HG02852 (cell line): ENCODE data around the gene CENPP.

ENCODE experiments used
- ATAC-seq: cut with Tn5 transposase; IDR thresholded peaks from one replicate; pipeline ENCODE4 v1.9.1; 2021; ENCODE audit warnings: mild to moderate bottlenecking, moderate library complexity; ENCODE audit not compliant: unreplicated experiment

CENPP gene

DNA sequence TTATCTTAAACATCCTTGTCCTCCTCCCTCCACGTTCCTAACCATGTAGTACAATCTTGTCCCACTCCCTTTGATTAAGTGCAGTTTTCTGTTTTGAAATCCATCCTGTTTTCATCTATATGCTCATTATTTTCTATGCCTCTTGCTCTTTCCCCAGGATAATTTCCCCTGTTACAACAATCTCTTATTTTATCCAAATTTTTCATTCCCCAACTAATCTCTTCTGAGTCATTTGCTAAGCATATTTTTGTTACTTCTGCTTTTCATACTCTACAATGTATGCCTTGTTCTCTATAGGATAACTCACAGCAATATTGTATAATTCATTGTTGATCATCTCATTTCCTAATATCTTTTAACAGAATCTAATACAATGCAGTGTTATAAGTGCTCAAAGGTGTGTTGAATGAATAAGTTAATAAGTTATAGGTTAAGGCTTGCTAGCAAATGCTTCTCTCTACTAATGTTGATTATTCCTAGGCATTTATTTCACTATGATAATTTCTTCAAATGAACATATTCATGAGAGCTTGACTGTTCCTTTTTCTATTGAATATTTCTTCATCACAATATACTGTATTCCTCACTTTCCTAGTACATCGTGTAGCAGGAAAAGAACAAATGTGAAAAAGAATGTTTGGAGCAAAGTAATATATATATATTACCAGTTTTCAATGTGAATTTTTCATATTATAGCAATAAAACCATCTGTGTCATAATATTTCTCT is 97.0 kb downstream of the CENPP start:
- no peak for ATAC-seq

DNA sequence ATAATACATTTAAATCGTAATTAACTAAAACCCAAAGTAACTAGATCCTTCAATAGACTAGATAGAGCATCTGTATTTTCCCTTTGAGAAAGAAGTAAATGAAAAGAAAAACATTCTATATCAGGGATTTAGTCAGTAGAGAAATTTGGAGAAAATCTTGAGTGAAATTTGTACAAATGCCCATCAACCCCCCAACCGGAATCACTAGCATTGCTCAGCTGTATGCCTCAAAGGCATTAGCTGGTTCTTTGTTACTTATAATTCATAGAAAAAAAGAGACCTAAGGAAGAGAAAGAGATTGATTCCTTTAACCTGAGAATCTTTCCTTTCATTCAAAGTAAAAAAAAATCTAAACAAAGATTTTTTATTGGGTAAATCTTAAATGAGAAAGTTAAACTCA is 97.9 kb downstream of the CENPP start:
- ATAC-seq: no peak

DNA sequence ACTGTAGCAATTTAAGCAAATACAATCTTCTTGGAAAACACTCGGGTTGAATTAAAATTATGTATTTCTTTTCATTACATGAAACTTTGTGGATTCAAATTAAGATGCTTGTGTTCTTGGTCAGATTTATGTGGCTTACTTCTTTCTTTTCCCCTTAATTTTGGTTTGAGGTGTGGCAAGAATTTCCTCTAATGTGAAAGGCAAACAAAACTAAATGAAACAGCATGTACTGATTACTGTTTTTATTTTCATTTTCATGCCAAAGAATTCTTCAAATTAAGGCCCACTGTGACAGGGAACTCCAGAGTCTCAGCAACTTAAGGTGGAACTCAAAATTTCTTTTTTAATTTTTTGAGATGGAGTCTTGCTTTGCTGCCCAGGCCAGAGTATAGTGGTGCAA is 98.6 kb downstream of the CENPP start, which contains the start of gene OMD:
TSS of gene OMD (minus strand) at position 132 of the 400 bp plus-strand sequence. CDS start 6,913 bp downstream, outside the sequence.
- ATAC-seq: no peak

DNA sequence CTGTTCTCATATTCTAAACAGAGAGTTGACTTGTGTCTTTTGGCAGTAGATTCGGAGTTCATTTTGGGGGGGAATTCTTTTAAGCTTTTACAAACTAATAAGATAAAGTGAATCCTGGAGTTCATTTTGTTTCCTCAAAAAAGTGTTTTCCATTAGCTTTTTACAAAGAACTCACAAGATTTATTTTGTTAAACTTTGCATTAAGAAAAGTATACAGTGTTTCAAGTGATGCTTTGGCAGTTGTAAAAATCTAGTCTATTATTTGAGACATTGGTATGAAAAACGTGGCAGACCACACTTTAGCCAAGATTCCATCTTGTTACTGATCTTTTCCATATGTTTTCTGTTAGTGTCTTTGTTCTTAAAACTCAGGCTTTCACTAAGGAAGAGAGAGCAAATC is 99.7 kb downstream of the CENPP start:
- no peak for ATAC-seq

DNA sequence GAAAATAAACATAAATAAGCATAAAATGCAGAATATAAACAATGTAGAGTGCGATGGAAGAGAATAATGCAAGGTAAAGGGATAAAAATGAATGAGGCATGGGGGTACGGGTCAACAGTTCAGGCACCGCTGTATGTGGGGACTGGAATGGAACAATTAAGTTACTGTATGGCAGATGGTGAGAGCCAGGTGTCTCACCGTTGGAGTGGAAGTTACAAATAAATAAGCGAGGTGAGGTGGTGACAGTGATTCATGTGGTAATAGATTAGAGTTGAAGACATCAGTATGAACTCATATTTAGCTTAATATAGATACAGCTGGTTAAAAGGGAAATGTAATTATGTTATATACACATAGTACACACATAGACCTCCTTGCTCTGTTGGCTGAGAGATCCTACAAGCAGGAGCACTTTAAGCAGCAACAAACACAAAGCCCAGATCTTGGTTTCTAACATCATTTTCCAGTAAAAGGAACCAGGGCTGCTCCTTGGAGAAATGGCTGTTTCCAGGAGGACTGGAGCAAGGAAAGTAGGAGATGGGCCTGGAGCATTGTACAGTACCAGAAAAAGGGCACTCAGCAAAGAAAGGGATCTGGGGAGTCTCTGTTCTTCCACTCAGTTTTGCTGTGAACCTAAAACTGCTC is 100.9 kb downstream of the CENPP start:
- ATAC-seq: no peak

DNA sequence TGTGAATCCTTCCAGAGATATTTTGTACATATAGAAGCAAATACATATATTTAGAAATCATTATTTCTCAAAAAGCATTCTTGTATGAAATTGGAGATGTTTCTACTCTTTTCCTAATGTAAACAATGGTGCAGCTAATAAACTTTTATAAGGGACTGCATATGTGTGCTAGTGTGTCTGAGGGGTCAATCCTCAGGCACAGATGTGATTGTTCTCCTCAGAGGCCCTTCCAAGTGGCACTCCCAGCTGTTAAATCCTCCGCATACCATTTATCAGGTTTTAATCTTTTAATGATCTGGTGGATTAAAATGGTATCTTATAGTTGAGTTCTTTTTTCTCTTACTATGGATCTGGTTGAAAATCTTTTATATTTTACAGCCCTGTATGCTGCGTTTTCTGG is 104.1 kb downstream of the CENPP start:
- no peak for ATAC-seq

DNA sequence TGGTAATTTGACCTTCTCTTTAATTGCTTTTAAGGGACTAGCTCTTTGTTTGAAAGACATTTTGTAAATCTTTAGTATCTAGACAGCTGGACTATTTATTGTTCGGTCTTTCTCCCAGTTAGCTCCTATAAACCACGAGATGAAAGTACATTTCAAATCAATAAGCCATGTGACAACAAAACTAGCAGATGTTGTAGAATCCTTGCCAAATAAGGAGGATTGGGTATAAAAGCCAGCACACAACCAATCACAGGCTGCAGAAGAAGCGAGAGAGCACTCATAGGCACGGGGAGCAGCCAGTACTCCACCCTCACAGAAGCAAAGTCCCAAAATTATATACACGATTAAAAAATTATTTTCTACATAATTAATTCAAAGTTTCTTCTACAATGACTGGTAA is 106.6 kb downstream of the CENPP start:
- no peak for ATAC-seq

DNA sequence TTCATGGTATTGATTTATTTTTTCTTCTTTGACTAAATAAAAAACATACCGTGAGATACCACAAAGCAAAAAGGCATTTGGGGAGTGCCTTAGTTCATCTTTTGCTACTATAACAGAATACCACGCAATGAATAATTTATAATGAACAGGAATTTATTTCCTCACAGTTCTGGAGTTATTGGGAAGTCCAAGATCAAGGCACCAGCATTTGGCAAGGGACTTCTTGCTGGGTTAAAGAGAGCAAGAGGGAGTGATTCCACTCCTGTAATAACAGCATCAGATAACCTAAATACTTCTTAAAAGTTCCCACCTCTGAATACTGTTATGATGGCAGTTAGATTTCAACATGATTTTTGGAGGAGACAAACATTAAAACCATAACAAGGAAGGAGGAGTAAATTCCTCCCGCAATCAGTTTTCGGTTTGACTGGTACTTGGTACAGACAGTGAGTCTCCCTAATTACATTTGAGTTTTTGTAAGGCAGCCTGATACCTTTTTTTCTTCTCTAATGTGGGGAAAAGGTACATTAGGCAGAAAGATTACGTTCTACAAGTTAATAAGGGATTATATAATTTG is 107.3 kb downstream of the CENPP start:
- no peak for ATAC-seq

DNA sequence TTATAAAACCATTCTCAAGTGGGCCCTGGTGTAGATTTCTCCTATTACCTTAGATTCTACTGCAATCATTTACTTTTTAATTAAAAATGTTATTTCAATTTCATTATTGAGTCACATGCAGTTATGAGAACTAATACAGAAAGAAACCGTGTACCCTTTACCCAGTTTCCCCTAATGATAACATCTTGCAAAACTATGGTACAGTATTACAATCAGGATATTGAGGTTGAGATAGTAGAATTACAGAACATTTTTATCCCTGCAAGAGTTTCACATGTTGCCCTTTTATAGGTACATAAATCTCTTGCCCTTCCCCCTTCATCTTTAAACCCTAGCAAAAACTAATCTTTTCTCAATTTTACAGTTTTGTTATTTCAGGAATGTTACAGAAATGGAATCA is 109.5 kb downstream of the CENPP start:
- no peak for ATAC-seq

DNA sequence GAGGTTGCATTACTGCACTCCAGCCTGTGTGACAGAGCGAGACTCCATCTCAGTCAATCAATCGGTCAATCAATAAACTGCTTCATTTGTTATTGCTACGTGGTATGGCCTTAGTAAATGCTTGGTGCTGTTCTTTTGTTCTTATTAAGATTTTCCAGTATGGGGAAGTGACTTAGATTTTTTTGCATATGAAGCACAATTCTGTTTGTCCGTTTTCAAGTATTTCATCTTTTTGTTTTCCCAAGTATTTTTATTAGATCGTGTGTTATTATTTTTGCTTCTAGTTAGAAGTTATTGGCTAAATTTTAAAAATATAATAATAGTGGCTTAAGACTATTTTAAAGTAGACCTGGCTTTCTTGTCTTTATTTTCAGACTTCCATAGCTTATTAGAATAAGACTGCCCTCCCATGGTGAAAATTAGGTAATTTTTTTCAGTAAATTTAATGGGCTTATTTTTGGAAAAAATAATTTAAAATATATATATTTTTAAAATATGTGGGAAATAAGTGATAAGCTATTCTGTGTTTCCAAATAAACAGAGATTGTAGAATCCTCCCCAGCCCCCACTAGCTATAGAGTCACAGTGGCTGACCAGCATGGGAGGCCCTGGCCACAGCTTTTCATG is 113.3 kb downstream of the CENPP start:
- no peak for ATAC-seq

DNA sequence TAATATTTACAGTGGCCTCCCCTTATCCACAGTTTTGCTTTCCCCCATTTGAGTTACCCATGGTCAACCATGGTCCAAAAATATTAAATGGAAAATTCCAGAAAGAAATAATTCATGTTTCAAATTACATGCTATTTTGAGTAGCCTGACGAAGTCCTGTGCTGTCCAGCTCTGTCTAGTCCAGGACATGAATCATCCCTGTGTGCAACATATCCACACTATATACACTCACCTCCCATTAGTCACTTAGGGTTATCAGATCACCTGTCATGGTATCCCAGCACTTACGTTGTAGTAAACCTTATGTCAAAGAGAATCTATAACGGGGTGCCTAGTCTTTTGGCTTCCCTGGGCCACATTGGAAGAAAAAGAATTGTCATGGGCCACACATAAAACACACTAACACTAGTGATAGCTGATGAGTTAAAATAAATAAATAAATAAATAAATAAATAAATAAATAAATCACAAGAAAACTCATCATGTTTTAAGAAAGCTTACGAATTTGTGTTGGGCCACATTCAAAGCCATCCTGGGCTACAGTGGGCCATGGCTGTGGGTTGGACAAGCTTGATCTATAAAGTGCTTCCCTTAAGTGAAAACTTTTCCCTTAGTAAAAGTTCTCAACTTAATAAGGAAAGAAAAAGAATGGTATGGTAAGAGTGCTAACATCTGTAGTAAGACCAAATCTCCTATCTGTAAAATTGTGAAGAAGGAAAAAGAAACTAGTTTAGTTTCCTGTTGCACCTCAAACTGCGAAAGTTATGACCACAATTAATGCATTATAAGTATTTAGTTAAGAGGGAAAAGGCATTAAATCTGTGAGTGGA is 114.4 kb downstream of the CENPP start:
- ATAC-seq: no peak

DNA sequence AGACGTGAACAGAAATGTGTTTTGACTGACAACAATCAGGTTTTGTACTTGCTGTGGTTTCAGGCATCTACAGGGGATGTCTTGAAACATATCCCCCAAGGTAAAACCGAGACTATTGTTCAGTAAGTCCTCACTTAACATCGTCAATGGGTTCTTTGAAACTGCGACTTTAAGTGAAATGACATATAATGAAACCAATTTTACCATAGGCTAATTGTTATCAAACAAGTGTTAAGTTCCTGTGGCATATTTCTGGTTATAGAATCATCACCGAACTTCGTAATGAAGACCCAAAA is 114.9 kb downstream of the CENPP start:
- peak; percentile 47 for ATAC-seq

DNA sequence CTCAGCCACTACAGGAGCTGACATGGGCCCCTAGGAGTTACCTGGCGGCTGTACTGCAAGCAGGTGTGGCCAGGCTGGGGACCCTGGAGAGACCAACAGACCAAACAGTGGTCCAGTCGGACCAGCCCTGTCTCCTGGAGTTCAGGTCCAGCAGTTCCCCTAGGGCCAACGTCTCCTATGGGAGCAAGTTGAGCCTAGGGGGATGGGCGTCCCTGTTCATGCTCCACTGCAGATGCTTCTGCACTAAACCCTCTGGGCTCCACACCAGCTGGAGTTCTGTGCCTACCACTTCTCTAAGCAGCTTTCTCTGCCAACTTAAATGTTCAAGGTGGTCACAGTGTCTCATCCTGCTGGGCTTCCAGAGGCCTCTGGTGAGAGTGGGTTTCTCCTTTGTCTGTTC is 119.1 kb downstream of the CENPP start:
- no peak for ATAC-seq

DNA sequence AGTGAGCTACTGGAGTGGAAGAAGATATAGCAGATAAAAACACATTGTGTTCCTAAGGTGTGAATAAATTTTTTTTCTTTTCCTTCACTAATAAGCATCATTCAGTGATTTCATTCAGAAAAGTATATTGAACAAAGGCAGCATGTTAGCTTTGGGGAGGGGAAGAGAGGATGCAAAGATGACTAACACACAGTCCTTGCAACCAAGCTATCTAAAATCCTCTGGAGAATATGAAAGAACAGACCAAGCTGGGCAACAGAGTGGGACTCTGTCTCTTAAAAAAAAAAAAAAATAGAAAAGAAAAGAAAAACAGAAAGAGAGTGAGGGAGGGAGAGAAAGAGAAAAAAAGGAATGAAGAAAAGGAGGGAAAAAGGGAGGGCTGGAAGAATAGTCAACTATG is 120.8 kb downstream of the CENPP start:
- no peak for ATAC-seq

DNA sequence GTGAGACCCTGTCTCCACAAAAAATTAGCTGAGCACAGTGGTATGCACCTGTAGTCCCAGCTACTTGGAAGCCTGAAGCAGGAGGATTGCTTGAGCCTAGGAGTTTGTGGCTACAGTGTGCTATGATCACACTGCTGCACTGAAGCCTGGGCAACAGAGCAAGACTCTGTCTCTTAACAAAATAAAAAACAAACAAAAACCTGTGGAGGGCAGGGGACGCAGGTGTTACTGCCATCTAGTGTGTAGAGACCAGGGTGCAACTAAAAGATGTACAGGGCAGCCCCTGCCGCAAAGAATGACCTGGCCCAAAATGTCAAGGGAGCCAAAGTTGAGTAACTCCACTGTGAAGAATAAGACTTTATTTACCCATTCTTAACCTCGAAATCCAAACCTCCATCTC is 129.5 kb downstream of the CENPP start:
- ATAC-seq: no peak

DNA sequence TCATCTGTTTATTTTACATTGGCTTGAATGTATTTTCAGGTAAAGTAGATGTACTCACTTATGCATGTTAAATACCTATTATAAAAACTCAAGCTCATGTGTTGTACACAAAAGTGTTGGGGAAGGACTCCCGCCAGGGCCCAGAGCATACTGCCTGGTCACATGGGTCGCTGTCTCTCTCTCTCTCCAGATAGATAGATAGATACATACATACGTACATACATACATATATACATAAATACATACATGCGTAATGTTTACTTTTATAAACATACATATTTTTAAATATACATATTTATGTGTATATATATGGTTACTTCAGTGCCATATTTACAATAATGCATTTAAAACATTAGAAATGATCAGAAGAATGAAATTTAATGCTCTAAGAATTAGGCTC is 131.8 kb downstream of the CENPP start:
- ATAC-seq: no peak

DNA sequence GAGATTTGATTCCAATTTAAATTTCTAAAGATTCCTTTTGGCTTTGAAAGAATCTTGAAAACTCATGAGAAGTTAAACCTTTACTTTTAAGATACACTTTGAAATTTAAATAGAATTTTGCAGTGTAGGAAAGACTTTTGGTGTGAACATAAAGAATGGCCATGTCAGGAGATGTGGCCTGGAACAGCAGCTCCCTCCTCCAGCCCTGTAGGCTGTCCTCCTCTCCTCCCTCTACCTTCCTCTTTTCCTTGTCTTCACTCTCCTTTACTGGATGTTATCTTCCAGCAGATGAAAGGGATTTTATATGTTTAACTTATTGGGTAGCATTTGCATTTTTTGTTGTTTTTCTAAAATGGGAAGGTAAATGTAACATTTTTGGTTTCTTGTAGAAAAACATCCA is 137.6 kb downstream of the CENPP start:
- ATAC-seq: no peak

DNA sequence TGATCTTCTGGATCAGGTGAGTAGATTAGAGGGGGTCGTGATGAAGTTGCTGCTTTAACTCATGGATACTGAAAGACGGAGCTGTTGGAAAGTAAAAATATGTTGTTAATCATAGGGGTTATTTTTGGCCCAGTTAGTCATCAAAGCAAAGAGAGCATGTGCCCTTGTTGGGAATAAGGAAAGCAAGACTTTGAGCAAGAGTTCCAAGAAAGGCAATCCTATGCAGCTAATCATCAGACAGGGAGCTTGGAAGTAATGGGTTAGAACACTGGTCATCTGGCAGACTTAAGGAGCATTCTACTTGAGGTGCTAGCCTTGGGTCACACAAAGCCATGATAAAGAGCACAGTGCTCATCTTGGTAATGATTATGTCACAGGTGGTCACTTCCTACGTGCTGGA is 138.2 kb downstream of the CENPP start:
- no peak for ATAC-seq

DNA sequence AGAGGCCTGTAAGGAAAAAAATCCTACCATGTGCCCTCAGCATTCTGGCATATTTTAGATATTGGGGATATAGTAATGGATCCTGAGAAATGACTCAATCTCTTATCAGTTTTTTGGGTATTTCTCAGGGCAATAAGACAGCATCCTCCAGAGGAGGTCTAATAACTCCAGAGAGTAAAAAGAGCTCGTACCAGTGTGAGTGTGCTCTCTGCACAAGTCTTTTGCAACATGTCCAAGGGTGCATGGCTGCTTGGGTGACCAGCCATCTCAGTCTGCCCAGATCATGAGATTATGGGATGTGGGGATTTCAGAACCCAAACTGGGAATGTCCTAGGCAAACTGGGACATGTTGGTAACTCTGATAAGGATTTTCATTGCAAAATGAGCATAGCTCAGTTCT is 141.3 kb downstream of the CENPP start:
- no peak for ATAC-seq

DNA sequence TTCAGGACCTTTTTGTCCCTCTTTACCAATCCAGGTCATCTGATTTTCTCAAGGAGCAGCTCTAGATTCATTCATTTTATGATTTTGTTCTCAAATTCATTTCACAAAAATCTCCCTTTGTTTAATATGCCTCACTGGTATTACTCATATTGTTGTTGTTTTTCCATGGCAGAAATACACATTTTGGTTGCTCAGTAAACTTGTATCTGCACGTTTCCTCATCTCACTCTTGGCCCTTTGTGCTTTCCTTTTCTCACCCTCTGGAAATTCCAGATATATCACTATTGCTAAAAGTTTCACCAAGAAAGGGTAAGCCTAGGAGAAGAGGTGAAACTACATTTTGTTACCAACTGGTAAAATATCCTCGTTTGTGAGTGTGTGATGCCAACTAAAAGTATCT is 141.8 kb downstream of the CENPP start:
- no peak for ATAC-seq

DNA sequence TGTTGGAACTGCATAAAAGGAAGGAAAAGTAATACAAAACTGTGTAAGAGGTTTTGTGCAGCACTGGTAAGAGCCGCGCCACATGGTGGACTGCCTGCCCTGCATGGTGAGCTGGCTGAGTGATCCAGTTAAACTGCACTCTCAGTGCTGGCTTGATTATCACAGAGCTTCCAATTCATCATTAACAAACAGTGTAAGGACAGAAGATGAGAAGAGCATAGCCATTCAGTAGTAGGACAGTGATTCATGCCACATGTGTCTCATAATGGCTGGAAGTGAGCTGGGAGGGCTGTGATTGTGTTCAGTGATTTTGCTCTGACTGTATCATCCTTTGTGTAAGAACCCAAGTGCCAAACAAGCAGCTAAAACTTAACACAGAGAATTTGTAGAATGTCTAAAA is 142.5 kb downstream of the CENPP start:
- ATAC-seq: no peak
